Astrocyte (in vitro differentiated cells and primary cell): ENCODE measurements around the gene RPS5.

Experiments used
- EZH2 ChIP-seq: IDR thresholded peaks from 2 replicates; pipeline ENCODE4 v1.6.1; 2012; ENCODE audit warnings: mild to moderate bottlenecking, low read length, inconsistent platforms; ENCODE audit not compliant: insufficient read depth
- TF ChIP-seq, protein P1 (sequence below): IDR thresholded peaks from 2 replicates; pipeline ENCODE4 v1.5.1; 2011; ENCODE audit warnings: low read depth, mild to moderate bottlenecking, inconsistent platforms, low read length, moderate library complexity; ENCODE audit not compliant: insufficient read depth

DNA sequence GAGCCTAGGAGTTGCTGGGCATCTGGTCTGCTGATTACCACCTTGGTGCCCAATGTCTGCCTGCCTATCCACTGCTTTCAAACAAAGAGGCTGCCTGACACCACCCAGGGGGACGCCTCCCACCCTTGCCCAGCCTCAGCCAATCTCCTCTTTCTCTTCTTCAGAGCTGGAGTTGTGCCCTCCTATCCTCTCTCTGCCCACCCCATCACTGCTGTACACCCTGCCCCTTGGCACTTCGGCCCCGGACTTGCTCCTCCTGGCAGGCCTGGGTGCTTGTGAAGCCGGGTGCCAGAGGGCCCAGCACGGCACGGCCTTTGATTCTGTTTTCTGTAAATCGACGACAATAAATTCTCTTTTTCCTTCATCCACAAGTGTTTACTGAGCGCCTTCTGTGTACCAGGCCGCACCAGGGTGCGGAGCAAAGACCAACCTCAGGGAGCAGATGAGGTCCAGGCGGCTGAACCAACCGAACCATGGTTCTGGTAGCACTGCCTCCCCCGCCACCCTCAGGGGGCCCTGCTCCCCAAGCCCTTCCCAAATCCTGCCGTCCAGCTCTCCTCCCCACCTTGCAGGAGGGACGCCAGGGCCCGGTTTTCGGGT lies 13.3 kb downstream of the RPS5 start:
- TF ChIP-seq, protein P1, sequence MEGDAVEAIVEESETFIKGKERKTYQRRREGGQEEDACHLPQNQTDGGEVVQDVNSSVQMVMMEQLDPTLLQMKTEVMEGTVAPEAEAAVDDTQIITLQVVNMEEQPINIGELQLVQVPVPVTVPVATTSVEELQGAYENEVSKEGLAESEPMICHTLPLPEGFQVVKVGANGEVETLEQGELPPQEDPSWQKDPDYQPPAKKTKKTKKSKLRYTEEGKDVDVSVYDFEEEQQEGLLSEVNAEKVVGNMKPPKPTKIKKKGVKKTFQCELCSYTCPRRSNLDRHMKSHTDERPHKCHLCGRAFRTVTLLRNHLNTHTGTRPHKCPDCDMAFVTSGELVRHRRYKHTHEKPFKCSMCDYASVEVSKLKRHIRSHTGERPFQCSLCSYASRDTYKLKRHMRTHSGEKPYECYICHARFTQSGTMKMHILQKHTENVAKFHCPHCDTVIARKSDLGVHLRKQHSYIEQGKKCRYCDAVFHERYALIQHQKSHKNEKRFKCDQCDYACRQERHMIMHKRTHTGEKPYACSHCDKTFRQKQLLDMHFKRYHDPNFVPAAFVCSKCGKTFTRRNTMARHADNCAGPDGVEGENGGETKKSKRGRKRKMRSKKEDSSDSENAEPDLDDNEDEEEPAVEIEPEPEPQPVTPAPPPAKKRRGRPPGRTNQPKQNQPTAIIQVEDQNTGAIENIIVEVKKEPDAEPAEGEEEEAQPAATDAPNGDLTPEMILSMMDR, result no peak
- TF ChIP-seq EZH2, result no peak
